ENCODE measurements around the gene CDKL1. TPM values are rescaled to one million over a fixed set of nuclear protein-coding genes. Genes with fewer than 3 reads are reported as not detected.
"Not testable (repeated sequence)": the region's sequence is repeated elsewhere in the genome, so short reads cannot be mapped to it uniquely, and the experiment has no call there.

The CDKL1 gene
- polyA plus RNA-seq, 3 donors = 6.1 to 9.6 (median 7.7) TPM

GRCh38 chr14:50389668-50390441 is 6.8 kb downstream of the CDKL1 start:
- DNase-seq = no peak

GRCh38 chr14:50388256-50388931 is 8.3 kb downstream of the CDKL1 start:
- DNase-seq = peak; percentile 46

GRCh38 chr14:50387548-50387947 is 9.1 kb downstream of the CDKL1 start:
- no peak for DNase-seq

DNA sequence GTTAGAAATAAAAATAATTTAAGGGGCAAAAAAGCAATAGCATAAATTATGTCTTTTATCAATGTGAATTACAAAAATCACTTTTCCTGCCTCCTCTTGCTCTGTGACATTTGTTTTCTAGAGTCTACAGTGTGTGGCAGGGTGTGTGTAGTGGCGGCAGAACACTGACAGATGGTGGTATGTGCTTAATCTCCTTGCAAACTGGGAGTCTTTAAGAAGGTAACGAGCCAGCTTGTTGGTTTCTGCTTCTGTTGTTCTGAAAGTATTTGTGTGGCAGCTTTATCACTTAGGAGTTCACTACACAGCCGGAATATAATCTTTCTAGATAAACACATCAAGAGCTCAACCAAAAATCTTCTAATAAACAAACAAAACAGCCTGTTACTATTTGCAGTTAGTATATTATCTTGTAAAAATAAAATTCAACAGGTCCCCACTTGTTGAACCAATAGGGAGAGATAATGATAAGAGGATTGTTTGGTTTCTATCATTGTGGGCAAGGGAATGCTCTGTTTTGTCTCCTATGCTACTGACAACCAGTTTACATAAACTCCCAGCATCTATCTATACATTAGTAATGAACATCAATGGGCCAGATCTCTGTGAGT is 13.0 kb downstream of the CDKL1 start:
- DNase-seq = peak; percentile 37

GRCh38 chr14:50381823-50382287 is 14.8 kb downstream of the CDKL1 start:
- no peak for DNase-seq

GRCh38 chr14:50381008-50381407 is 15.7 kb downstream of the CDKL1 start:
- DNase-seq = no peak

DNA sequence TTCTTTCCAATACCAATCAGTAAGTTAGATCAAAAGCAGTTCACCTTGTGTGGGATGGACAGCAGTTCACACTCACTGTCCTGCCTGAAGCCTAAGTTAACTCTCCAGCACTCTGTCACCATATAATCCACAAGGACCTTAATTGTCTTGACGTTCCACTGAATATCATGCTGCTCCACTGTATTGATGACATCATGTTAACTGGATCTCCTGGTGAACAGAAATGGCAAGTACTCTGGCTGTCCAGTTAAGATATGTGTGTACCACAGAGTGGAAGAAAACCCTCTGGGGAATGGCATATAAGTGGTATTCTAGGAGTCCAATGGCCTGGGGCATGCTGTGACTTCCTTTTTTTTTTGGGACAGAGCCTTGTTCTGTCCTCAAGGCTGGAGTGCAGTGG is 16.2 kb downstream of the CDKL1 start:
- no peak for DNase-seq

- DNase-seq = no peak
Measured at GRCh38 chr14:50379563-50379962, 17.1 kb downstream of the CDKL1 start.

- no peak for DNase-seq
Measured at GRCh38 chr14:50377550-50378085, 19.1 kb downstream of the CDKL1 start.

GRCh38 chr14:50375760-50376159 is 20.9 kb downstream of the CDKL1 start:
- no peak for DNase-seq

DNA sequence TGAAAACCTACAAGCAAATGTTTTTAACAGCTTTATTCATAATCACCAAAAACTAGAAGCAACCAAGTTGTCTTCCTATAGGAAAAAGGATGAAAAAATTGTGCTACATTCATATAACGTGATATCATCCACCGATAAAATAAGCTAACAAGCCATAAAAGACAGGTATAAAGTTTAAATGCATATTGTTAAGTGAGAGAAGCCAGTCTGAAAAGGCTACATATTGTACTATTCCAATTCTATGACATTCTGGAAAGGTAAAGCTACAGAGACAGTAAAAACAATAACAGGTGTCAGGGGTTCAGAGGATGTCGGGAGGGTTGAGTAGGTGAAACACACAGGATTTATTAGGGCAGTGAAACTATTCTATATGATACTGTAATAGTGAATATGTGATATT is 22.7 kb downstream of the CDKL1 start:
- DNase-seq = no peak

- DNase-seq = no peak
Measured at GRCh38 chr14:50371546-50371945, 25.1 kb downstream of the CDKL1 start.

DNA sequence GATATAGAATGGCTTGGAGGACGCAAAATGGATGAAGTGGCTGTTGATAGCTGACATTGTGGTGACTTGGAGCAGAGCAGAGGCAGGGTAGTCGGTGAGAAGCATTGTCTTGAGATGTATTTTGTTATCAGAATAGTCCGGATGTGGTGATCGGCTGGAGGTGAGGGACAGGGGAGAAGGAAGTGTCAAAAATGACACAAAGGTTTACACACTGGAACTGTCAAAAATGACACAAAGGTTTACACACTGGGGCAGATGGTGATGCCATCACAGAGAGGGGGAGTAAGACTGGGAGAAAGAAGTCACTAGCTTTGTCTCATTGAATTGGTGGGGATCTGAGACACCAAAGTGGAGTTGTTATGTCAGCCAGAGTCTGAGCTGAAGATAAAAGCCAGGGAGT is 30.1 kb downstream of the CDKL1 start:
- DNase-seq = no peak

DNA sequence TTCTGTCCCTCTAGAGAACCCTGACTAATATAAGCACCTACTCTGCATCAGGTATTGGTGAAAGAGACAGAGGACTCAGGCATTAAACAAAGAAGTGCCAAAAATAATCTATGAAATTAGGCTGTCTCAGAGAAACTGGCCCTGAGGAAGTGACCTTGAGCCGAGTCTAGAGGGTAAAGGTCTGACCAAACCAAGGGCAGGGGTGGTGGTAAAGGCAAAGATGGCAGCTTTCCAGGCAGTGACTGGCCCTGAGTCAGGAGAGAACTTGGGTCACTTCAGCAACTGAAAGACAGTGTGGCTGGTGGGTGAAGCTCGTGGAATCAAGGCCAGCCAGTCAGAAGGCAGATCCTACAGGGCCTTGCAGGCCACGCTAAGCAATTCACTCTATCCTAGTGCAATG is 30.6 kb downstream of the CDKL1 start:
- no peak for DNase-seq

- not testable (repeated sequence) for DNase-seq
Measured at GRCh38 chr14:50365572-50365971, 31.1 kb downstream of the CDKL1 start.

- DNase-seq = no peak
Measured at GRCh38 chr14:50364792-50365191, 31.9 kb downstream of the CDKL1 start.

GRCh38 chr14:50363714-50364111 is 33.0 kb downstream of the CDKL1 start:
- DNase-seq = no peak

DNA sequence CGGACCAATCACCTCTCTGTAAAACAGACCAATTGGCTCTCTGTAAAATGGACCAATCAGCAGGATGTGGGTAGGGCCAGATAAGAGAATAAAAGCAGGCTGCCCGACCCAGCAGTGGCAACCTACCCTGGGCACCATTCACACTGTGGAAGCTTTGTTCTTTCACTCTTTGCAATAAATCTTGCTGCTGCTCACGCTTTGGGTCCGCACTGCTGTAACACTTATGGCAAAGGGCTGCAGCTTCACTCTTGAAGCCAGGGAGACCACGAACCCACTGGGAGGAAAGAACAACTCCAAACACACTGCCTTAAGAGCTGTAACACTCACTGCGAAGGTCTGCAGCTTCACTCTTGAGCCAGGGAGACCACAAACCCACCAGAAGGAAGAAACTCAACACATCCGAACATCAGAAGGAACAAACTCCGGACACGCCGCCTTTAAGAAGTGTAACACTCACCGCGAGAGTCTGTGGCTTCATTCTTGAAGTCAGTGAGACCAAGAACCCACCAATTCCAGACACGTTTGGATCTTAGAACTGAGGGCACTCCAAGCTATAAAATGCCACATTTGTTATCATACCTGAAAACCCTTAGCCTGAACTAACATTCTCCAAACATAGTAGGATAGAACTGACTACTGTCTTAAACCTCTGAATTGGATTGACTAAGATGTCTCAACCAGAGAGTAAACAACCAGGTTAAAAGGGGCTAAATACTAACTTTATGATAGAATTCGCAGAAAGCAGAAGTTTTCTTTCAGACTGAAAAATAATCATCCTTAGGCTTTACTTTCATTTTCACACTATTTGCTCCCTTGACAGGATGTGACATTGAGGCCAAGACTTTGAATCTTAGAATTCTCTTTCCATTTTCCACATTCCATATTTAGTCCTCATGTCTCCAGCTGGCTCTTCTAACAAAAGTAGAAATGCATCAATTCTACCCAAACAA is 33.6 kb downstream of the CDKL1 start:
- no peak for DNase-seq

GRCh38 chr14:50361473-50362403 is 34.9 kb downstream of the CDKL1 start:
- not testable (repeated sequence) for DNase-seq

GRCh38 chr14:50360851-50361250 is 35.8 kb downstream of the CDKL1 start:
- no peak for DNase-seq

Data from renal pelvis (tissue), 4 donors.